Measurements from ENCODE around the gene DDX1. TPM values are rescaled to one million over a fixed set of nuclear protein-coding genes. Genes with fewer than 3 reads are reported as not detected.

The DDX1 gene
- total and polyA plus RNA-seq, 2 donors (not counting 1 experiment from before 2014, with no cell fraction given), result 13.2 to 52.6 TPM

DNA sequence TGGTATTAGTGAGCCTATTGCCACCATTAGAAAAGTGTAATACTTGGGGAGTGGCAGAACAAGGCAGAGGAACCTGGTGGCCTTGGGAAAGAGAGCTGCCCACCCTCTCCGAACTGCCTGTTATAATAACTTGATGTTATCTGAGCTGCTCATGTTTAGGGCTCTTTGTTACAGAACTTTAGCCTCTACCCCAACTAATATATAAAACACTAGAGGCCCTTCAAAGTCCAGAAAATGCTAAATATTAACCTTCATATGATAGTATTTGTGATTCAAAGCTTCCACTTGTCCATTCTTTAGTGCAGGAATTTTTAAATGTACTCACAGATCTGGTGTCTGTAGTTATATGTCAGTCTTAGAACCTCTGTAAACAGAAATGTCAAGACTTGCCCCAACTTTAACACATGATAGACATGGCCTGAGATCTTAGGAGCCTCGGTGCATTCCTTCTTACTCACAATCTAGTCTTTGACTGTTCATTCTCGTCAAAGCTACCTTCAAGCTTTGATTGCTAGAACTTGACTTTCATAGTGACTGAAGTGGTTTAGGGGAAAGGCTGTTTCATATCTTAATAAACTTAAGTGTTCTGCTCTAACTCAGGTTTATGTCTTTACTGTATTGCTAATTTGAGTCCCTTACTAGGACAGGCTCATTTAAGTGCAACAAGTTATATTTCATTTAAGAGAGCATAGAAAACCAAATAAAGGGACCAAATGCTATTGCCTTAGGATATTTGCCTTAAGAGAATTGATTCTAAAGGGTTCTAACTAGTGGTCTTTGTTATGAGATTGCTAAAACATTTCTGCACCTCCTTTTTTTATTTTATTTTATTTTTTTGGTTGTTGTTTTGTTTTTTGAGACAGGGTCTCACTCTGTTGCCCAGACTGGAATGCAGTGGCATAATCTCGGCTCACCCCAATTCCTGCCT lies 41.6 kb downstream of the DDX1 start:
- H3K9me3 ChIP-seq (ENCODE audit: control extremely low read depth in 1 of 3, control insufficient read depth in 2 of 3, insufficient read depth in 1 of 3, low read length in 2 of 3), result no peaks in the 10 kb centered on the region
- no peak overlapping the region for H3K4me3 ChIP-seq (ENCODE audit: control extremely low read depth in 1 of 5, extremely low read depth in 1 of 5, insufficient read depth in 1 of 5, low read depth in 2 of 5, low read length in 4 of 5)
- H3K9ac ChIP-seq (ENCODE audit: low read length), result no peak overlapping the region
- H3K4me1 Mint-ChIP-seq, result peaks cover 2% of the 10 kb centered on the region
- DNase-seq (no peak), ATAC-seq (ENCODE audit: low read depth) (no peak)
- ChIA-PET CTCF (no interaction called here), POLR2A (no interaction called here)
- no peaks in the 10 kb centered on the region for H3K27me3 ChIP-seq (replicated peaks in 1 of 4; ENCODE audit: control extremely low read depth in 1 of 4, control insufficient read depth in 3 of 4, insufficient read depth in 4 of 4, low read length in 3 of 4)
- no peak overlapping the region for H3K4me3 Mint-ChIP-seq
- 100% methylated on average over 1 of the region's 4 CpGs for WGBS (ENCODE audit: insufficient coverage)
- no peak overlapping the region for H3K4me2 ChIP-seq (replicated peaks; ENCODE audit: low read depth, low read length, poor library complexity, severe bottlenecking)
- peaks cover 24 to 48% of the 10 kb centered on the region in 2 experiments for H3K36me3 ChIP-seq (replicated peaks in 1 of 2; ENCODE audit: control extremely low read depth in 1 of 2, control insufficient read depth in 1 of 2, extremely low read depth in 1 of 2, insufficient read depth in 2 of 2, low read length in 1 of 2)
- H3K4me1 ChIP-seq (ENCODE audit: control insufficient read depth in 2 of 2, insufficient read depth in 2 of 2, low read length in 2 of 2), result no peaks in the 10 kb centered on the region
- H4K20me1 ChIP-seq (ENCODE audit: control insufficient read depth, insufficient read depth, low read length, poor library complexity, severe bottlenecking), result no peaks in the 10 kb centered on the region
- H2AFZ ChIP-seq (ENCODE audit: insufficient read depth, low read depth, low read length, poor library complexity, severe bottlenecking), result no peak overlapping the region
- H3K27ac Mint-ChIP-seq, result no peak overlapping the region
- H3K27me3 Mint-ChIP-seq, result no peaks in the 10 kb centered on the region
- intact Hi-C loops (cut with micrococcal nuclease), result no loop called here
- TF ChIP-seq EZH2 (IDR thresholded peaks at IDR 0.05; ENCODE audit: borderline replicate concordance, insufficient read depth, low read depth, low read length, poor library complexity, severe bottlenecking), result no peak
- TF ChIP-seq, protein P1, sequence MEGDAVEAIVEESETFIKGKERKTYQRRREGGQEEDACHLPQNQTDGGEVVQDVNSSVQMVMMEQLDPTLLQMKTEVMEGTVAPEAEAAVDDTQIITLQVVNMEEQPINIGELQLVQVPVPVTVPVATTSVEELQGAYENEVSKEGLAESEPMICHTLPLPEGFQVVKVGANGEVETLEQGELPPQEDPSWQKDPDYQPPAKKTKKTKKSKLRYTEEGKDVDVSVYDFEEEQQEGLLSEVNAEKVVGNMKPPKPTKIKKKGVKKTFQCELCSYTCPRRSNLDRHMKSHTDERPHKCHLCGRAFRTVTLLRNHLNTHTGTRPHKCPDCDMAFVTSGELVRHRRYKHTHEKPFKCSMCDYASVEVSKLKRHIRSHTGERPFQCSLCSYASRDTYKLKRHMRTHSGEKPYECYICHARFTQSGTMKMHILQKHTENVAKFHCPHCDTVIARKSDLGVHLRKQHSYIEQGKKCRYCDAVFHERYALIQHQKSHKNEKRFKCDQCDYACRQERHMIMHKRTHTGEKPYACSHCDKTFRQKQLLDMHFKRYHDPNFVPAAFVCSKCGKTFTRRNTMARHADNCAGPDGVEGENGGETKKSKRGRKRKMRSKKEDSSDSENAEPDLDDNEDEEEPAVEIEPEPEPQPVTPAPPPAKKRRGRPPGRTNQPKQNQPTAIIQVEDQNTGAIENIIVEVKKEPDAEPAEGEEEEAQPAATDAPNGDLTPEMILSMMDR (IDR thresholded peaks at IDR 0.05), result no peak
- no peak overlapping the region for H3K27ac ChIP-seq (ENCODE audit: low read length in 2 of 2)
- no peaks in the 10 kb centered on the region for H3K79me2 ChIP-seq (ENCODE audit: control insufficient read depth, insufficient read depth, low read length)
- H3K9me3 Mint-ChIP-seq (ENCODE audit: insufficient read depth), result no peaks in the 10 kb centered on the region

GRCh38 chr2:15633971-15634346 lies 42.3 kb downstream of the DDX1 start:
- no peaks in the 10 kb centered on the region for H4K20me1 ChIP-seq (ENCODE audit: control insufficient read depth, insufficient read depth, low read length, poor library complexity, severe bottlenecking)
- Mint-ChIP-seq H3K4me1 (peaks cover 2% of the 10 kb centered on the region), H3K27me3 (no peaks in the 10 kb centered on the region), H3K4me3 (no peak overlapping the region), H3K9me3 (ENCODE audit: insufficient read depth) (no peaks in the 10 kb centered on the region), H3K27ac (no peak overlapping the region)
- no peak overlapping the region for H3K27ac ChIP-seq (ENCODE audit: low read length in 2 of 2)
- ATAC-seq (ENCODE audit: low read depth) (no peak), DNase-seq (no peak)
- H3K36me3 ChIP-seq (replicated peaks in 1 of 2; ENCODE audit: control extremely low read depth in 1 of 2, control insufficient read depth in 1 of 2, extremely low read depth in 1 of 2, insufficient read depth in 2 of 2, low read length in 1 of 2), result peaks cover 24 to 48% of the 10 kb centered on the region in 2 experiments
- POLR2A ChIA-PET, result no interaction called here
- whole genome bisulfite sequencing (ENCODE audit: insufficient coverage), result 67% methylated on average over 1 of the region's 3 CpGs
- intact Hi-C loops (cut with micrococcal nuclease), result no loop called here
- H3K4me3 ChIP-seq (ENCODE audit: control extremely low read depth in 1 of 5, extremely low read depth in 1 of 5, insufficient read depth in 1 of 5, low read depth in 2 of 5, low read length in 4 of 5), result no peak overlapping the region
- no peaks in the 10 kb centered on the region for H3K79me2 ChIP-seq (ENCODE audit: control insufficient read depth, insufficient read depth, low read length)
- TF ChIP-seq EZH2 (IDR thresholded peaks at IDR 0.05; ENCODE audit: borderline replicate concordance, insufficient read depth, low read depth, low read length, poor library complexity, severe bottlenecking), result no peak
- TF ChIP-seq, protein P1 (IDR thresholded peaks at IDR 0.05), result no peak
- H3K9me3 ChIP-seq (ENCODE audit: control extremely low read depth in 1 of 3, control insufficient read depth in 2 of 3, insufficient read depth in 1 of 3, low read length in 2 of 3), result no peaks in the 10 kb centered on the region
- H3K4me1 ChIP-seq (ENCODE audit: control insufficient read depth in 2 of 2, insufficient read depth in 2 of 2, low read length in 2 of 2), result no peaks in the 10 kb centered on the region
- no peak overlapping the region for H3K9ac ChIP-seq (ENCODE audit: low read length)
- no peaks in the 10 kb centered on the region for H3K27me3 ChIP-seq (replicated peaks in 1 of 4; ENCODE audit: control extremely low read depth in 1 of 4, control insufficient read depth in 3 of 4, insufficient read depth in 4 of 4, low read length in 3 of 4)
- CTCF ChIA-PET, result no interaction called here
- no peak overlapping the region for H2AFZ ChIP-seq (ENCODE audit: insufficient read depth, low read depth, low read length, poor library complexity, severe bottlenecking)
- H3K4me2 ChIP-seq (replicated peaks; ENCODE audit: low read depth, low read length, poor library complexity, severe bottlenecking), result no peak overlapping the region
